ENCODE data around the gene TMEM86B. TPM values are rescaled to one million over a fixed set of nuclear protein-coding genes. Genes with fewer than 3 reads are reported as not detected.
A peak's percentile ranks its signal among the peaks of the same experiment; 100 is the strongest.

The TMEM86B gene
- total RNA-seq, 1 experiment from 2014 or later = 21.2 TPM

- Histone ChIP-seq H3K36me3 (ENCODE audit: control insufficient read depth, insufficient read depth, low read length) (peaks cover 4% of the 10 kb centered on the region), H3K4me1 (peaks cover 32% of the 10 kb centered on the region), H3K4me3 (ENCODE audit: low read depth, low read length) (no peak overlapping the region), H3K27me3 (replicated peaks; ENCODE audit: control insufficient read depth, insufficient read depth, low read length) (no peaks in the 10 kb centered on the region), H3K9me3 (no peaks in the 10 kb centered on the region)
- no peak for TF ChIP-seq CTCF (IDR thresholded peaks at IDR 0.05; ENCODE audit: insufficient read depth in 1 of 2, low read depth in 1 of 2, low read length in 1 of 2, severe bottlenecking in 1 of 2, unreplicated experiment in 1 of 2)
- intact Hi-C loops (cut with micrococcal nuclease; ENCODE audit: unreplicated experiment) = no loop called here
- Mint-ChIP-seq H3K36me3 (ENCODE audit: insufficient read depth, unreplicated experiment) (peaks cover 69% of the 10 kb centered on the region), H3K4me1 (ENCODE audit: low read depth, unreplicated experiment) (peaks cover 35% of the 10 kb centered on the region), H3K9me3 (ENCODE audit: unreplicated experiment) (no peaks in the 10 kb centered on the region), H3K27me3 (ENCODE audit: insufficient read depth, unreplicated experiment) (no peaks in the 10 kb centered on the region), H3K27ac (ENCODE audit: unreplicated experiment) (peak overlapping the region; percentile 98), H3K4me3 (ENCODE audit: unreplicated experiment) (peak overlapping the region; percentile 60)
- CTCF ChIA-PET = no interaction called here
- DNase-seq = no peak
- POLR2A ChIA-PET = interaction anchor here (0.6 kb wide), 1 partner anchor 88 kb away, joined by 8 read pairs; no protein-coding TSS in a partner anchor
- TSS peak; percentile 44 for BruUV-seq (replicated peaks)
These were observed 704 bp upstream of the TMEM86B start for GRCh38 chr19:55229145-55229788.

GRCh38 chr19:55228015-55228391, 560 bp downstream of the TMEM86B start:
- POLR2A ChIA-PET = no interaction called here
- H3K27me3 Mint-ChIP-seq (ENCODE audit: insufficient read depth, unreplicated experiment) = no peaks in the 10 kb centered on the region
- no peaks in the 10 kb centered on the region for H3K9me3 Mint-ChIP-seq (ENCODE audit: unreplicated experiment)
- Histone ChIP-seq H3K4me1 (peaks cover 32% of the 10 kb centered on the region), H3K27me3 (replicated peaks; ENCODE audit: control insufficient read depth, insufficient read depth, low read length) (no peaks in the 10 kb centered on the region), H3K4me3 (ENCODE audit: low read depth, low read length) (peak overlapping the region; percentile 42), H3K9me3 (no peaks in the 10 kb centered on the region), H3K36me3 (ENCODE audit: control insufficient read depth, insufficient read depth, low read length) (peaks cover 4% of the 10 kb centered on the region)
- no TSS peak for BruUV-seq (replicated peaks)
- intact Hi-C loops (cut with micrococcal nuclease; ENCODE audit: unreplicated experiment) = loop anchor here (1.0 kb wide), 2 partner anchors 16 to 31 kb away; partner anchors contain the start of gene PPP6R1
- H3K4me3 Mint-ChIP-seq (ENCODE audit: unreplicated experiment) = peak overlapping the region; percentile 60
- H3K4me1 Mint-ChIP-seq (ENCODE audit: low read depth, unreplicated experiment) = peaks cover 35% of the 10 kb centered on the region
- peak overlapping the region; percentile 98 for H3K27ac Mint-ChIP-seq (ENCODE audit: unreplicated experiment)
- no peak for DNase-seq
- no peak for TF ChIP-seq CTCF (IDR thresholded peaks at IDR 0.05; ENCODE audit: insufficient read depth in 1 of 2, low read depth in 1 of 2, low read length in 1 of 2, severe bottlenecking in 1 of 2, unreplicated experiment in 1 of 2)
- peaks cover 76% of the 10 kb centered on the region for H3K36me3 Mint-ChIP-seq (ENCODE audit: insufficient read depth, unreplicated experiment)
- CTCF ChIA-PET = no interaction called here

GRCh38 chr19:55227241-55228014, 1.1 kb downstream of the TMEM86B start:
- no peaks in the 10 kb centered on the region for H3K27me3 Mint-ChIP-seq (ENCODE audit: insufficient read depth, unreplicated experiment)
- no peak for DNase-seq
- intact Hi-C loops (cut with micrococcal nuclease; ENCODE audit: unreplicated experiment) = loop anchor here (1.0 kb wide), 2 partner anchors 15 to 32 kb away; partner anchors contain the start of gene PPP6R1
- no peaks in the 10 kb centered on the region for H3K9me3 Mint-ChIP-seq (ENCODE audit: unreplicated experiment)
- BruUV-seq (replicated peaks) = no TSS peak
- ChIA-PET POLR2A (no interaction called here), CTCF (interaction anchor here (0.9 kb wide), 1 partner anchor 32 kb away, joined by 5 read pairs; no protein-coding TSS in a partner anchor)
- H3K4me3 ChIP-seq (ENCODE audit: low read depth, low read length) = peak overlapping the region; percentile 42
- peak overlapping the region; percentile 98 for H3K27ac Mint-ChIP-seq (ENCODE audit: unreplicated experiment)
- H3K9me3 ChIP-seq = no peaks in the 10 kb centered on the region
- H3K36me3 Mint-ChIP-seq (ENCODE audit: insufficient read depth, unreplicated experiment) = peaks cover 72% of the 10 kb centered on the region
- no peak for TF ChIP-seq CTCF (IDR thresholded peaks at IDR 0.05; ENCODE audit: insufficient read depth in 1 of 2, low read depth in 1 of 2, low read length in 1 of 2, severe bottlenecking in 1 of 2, unreplicated experiment in 1 of 2)
- peaks cover 4% of the 10 kb centered on the region for H3K36me3 ChIP-seq (ENCODE audit: control insufficient read depth, insufficient read depth, low read length)
- peaks cover 35% of the 10 kb centered on the region for H3K4me1 Mint-ChIP-seq (ENCODE audit: low read depth, unreplicated experiment)
- H3K27me3 ChIP-seq (replicated peaks; ENCODE audit: control insufficient read depth, insufficient read depth, low read length) = no peaks in the 10 kb centered on the region
- H3K4me1 ChIP-seq = peaks cover 32% of the 10 kb centered on the region
- peak overlapping the region; percentile 60 for H3K4me3 Mint-ChIP-seq (ENCODE audit: unreplicated experiment)

Data from Caco-2 (cell line).